Glomerular visceral epithelial cell (primary cell): ENCODE measurements around the gene ZBTB18.
"Not testable (repeated sequence)": the region's sequence is repeated elsewhere in the genome, so short reads cannot be mapped to it uniquely, and the experiment has no call there.

Experiments
- DNase-seq: peaks from one replicate; pipeline ENCODE4 v3.0.0-alpha.2; 2016; ENCODE audit errors: extremely low spot score

Gene ZBTB18

DNA sequence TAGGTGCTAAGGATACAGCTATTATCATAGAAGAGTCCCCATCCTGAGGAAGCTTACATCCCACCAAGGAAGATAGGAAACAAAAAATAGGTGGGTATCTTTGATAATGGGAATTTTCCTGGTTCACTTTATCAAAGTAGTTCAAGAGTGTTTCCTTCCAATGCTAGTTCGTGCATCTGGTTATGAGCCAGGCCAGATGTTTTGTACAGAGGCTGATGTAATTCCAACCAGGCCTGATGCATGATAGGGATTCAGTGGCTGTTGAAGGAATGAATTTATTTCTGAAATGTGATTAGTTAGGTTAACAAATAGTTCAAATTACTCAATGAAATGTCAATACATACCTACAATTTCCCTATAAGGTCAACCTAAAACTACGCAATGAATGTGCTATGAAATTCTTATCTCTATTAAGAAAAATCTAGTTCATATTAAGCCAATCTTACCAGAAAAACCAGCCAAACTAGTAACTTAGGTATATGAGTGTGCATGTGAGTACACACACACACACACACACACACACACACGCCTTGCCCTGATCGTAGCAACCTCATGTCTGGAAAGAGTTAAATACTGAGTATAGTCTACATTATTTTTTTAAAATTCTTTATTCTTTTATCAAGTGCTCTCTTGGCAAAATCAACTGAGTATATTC lies 9.5 kb upstream of the ZBTB18 start:
- no peak for DNase-seq

DNA sequence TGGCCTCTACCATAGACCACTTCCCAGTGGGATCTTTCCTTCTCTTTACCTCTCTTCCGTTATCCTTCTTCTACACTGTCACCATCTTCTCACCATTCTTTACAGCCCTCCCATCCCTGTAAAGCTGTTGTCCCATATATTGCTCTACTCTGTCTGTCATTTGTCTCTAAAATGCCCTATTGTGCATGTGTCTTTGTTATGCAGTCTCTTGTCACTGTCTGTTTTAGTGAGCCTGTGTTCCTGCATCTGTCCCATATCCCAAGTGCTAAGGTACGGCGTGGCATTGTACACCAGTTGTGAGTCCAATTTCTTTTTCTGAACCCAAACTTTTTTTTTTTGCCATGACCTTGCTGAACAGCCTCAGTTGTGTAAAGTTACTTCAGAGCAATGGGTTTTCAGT lies 8.8 kb upstream of the ZBTB18 start:
- DNase-seq, result no peak

DNA sequence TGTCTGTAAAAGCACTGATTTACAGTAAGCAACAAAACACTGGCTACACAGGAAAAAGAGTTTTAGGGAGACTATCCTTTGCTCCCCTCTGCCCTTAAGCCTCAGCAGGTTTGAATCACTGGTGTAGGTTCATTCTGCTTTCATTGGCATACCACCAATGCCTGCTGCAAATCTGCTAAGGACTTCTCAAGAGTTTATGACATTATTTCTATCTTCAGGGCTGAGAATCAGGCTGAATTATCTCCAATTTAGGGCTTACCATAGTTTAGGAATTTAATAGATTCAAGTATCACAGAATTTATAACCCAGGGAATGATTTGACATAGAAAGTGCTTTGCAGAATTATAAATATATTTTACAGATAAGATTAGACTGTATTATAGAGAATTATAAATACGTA lies 6.7 kb upstream of the ZBTB18 start:
- DNase-seq, result no peak

DNA sequence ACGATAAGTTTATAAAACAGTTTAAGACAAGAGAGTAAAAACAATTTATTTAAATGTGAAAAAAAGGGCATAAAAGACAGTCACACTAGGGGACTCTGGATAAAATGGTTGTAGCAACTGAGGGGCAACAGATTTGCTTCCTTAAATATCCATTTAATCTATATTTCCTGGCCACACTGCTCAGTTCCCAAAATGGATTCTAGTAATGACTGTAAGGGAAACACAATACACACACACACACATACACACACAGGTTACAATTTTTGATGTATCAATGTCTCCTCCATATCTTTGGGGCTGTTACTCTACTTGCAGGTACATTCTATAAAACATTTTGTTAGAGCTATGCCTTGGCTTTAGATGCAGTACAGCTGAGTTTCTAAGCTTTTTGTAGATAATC lies 4.8 kb upstream of the ZBTB18 start:
- DNase-seq, result not testable (repeated sequence)

DNA sequence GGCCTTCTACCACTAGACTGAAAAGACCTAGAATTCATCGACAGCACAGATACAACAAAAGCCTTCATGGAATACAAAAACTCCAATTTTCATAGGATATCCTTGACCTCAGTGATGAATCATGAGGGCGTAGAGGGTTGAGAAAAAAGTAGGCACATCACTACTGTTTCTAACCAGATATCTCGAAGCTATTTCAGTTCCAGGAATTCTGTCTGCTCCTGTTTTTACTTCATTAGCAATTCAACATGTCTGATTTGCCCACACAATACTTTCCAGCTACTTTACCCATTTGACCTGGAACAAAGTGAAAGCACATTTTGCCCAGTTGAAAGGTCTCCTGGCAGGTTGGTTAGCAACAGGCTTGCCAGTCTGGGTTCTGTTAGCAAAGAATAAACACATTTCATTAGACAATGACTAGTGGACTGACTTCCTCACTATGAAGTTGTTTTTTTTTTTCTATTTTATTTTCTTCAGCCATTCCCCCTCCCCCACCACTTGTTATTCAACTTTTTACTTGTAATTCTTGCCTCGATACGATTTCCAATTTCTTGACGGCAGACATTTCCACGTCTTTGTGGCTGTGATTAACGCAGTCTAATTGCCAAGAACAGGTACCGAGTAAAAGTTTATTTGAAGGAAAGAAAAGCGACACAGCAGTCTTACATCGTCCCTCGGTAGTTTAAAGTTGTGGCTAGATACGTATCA lies 4.0 kb upstream of the ZBTB18 start:
- DNase-seq, result peak; percentile 21

DNA sequence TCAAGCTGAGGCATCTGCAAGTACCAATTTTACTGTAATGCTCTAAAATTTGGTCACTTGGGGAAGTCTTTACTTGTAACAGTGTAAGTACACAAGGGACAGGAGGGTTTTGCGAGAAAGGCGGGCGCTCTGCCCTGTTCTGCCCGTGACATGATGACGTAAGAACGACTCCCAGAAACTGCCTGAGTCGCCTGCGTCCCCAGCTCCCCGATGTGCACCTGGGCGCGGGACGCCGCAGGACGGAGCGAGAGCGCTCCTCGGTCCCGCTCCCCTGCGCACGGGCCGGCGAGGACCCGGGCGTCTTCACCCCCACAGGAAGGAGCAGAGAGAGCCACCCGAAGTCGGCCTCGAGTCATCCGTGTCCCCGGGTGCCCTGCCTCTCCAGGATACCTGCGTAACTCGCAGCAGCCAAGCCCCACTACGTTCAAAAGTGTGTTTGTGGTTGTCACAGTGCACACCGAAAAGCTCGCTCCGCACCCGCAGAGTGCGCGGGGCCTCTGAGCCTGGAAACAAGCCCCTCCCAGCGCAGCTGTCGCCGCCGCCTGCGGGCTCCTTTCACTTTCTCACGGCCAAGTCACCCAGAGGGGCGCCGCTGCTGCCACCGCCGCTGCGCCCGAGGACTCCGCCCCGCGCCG lies 3.3 kb upstream of the ZBTB18 start:
- DNase-seq, result peak; percentile 50

DNA sequence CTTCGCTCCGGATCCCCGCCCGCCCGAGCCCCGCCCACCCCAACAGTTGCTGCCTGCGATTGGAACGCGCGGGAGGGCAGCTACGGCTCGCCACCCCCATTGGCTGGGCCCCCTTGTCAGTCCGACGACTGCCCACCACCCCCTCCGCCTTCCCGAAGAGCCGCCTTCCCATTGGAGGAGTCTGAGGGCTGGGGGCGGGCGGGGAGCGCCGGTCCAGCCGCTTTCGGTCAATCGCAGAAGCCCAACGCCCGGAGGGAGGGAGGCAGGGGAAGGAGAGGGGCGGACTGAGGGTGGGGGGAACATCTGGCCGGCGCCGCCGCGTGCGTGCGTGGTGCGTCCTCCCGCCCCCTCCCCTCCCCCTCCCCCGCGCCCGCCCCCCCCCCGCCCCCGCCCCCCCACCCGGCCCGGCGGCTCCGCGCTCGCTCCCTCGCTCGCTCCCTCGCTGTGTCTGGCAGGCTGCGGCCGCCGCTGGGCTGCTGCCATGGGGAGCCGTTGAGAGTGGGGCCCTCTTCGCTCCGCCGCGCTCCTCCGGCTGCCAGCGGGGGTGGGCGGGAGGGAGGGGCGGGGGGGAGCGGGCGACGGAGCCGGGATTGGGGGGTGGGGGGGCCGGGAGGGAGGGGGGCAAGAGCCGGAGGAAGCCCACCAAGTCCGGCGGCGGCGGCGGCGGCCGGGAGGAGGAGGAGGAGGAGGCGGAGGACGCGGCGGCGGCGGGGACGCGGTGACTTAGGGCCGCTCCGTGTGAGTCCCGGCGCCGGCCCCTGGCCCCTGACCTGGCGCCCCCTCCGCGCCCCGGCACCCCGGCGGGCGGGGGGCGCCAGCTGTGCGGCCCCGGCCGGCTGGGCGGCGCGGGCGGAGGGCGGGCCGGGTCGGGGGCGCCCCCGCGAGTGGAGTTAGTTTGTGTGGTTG lies 2.6 kb upstream of the ZBTB18 start:
- peak; percentile 100 for DNase-seq

DNA sequence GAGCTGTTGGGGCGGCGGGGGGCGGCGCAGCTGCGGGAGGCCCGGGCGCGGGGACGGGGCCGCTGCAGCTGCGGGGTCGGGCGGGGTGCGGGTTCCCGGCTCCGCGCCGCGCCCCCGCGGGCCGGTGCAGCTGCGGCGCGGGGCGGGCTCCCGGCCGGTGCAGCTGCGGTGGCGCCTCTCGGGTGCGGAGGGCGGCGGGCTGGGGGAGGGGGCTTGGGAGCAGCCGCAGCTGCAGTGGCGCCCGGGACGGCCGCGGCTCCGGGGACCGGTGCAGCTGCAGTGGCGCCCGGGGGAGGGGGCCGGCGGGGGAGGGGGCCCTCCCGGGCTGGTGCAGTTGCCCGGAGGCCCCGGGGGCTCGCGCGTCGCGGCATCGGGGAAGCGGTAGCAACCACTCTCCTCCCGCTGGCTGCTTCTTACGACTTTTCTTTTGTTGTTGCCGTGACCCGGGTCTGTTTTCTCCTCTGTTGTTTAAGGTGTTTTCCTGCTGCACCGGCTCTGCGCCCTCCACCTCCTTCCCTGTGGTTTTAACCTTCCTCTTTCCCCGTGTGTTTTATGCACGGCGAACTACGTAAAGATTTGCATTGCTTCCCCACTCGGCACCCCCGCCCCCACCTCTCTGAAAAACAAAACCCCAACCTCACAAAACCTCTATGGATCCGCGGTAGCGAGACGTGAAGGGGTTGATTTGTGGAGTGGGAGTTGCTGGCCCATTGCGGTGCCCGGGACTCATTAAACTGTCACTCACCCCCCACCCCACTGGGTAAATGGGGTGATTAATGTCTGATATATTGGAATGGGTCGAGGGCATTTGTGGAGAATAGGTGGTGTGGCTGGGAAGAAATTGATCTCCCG lies 1.7 kb upstream of the ZBTB18 start:
- DNase-seq, result peak; percentile 30

DNA sequence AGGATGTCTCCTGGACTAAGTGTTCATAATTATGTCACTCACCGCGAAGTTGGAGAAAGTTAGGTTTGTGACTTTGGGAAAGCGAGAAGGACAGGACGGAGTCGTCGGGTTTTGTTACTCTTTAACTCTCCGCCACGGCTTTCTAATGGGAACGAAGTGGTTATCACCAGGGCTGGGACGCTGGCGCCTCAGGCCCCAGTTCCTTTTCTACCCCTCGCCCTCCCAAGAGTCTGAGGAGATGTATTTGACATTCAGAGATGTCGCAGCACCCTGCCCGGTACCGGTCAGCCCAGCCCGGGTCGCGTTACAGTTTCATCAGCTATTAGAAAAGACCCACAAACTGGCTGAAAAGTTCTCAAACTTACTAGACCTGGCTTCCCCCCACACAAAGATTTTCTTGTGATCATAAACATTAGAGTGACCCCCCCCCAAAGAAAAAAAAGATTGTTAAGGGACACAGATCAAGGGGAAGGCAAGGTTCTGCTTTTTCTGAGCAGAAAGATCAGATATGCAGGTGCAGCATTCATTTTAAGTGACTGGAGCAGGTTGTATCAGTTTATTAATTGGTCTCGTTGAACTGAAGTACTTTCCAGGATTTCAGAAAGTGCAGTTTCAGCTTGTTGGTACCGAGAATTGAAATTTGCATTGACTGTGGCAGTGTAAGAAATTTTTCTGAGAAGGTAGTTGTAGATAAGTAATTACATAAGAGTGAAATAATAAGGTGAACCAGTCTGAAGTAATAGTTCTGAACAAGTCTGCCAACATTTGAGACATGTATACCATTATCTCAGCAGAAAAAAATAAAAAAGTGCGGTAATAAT lies 859 bp upstream of the ZBTB18 start:
- peak; percentile 20 for DNase-seq

DNA sequence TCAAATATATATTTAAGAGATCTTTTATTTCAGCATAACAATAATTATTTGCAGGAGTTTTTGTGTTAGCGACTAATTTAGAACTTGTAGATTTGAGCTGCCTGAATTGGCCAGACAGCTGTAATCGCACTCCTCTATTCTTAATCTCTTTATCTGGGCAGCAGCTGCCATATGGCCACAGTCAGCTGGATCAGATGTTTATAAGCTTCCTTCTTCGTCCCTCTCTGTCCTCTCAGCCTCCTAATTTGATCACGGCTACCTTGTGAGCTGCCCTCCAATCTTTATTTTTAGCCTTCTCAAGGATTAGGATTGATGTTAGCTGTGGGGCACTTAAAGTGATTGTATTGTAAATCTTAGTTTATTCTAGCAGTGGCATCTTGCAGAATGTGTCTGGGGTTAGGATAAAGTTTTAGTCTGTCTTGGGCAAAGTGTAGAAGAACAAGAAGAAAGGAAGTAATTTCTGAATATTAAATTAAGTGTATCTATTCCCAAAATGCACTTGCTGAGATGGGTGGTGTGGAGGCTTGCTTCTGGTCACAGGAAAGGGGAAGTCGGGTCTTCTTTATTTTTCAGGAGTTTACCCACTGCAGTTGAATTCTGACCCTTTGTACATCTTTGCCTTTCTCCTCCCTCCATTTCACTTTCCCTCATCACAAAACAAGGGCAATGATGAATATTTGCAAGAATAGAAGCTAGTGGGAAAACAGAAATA lies 1.1 kb downstream of the ZBTB18 start:
- no peak for DNase-seq

DNA sequence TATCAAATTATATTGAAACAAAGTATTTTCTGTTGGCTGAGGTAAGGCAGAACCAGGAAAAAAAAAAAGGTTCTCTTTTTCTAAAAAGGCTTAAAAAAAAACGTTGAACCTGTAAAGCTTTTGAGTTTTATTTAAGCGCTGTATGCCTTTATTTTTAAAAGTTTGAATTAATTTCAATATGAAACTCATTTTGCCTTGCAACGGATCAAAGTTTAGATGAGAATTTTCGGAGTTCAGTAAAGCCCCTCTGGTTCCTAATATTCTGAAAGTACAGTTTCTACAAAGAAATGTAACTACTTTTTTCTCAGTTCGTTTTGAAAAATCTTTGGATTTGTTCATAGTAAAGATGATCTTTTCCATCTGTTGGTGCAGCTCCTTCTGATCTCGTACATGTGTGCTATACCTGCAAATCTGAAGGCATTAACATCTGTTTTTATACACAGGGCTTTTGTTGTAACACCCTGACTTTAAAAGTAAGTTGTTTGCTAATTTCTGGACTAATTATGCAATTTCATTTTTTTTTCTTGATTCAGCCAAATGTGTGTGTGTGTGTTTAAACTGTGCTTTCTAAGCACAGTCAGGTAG lies 1.7 kb downstream of the ZBTB18 start:
- no peak for DNase-seq

DNA sequence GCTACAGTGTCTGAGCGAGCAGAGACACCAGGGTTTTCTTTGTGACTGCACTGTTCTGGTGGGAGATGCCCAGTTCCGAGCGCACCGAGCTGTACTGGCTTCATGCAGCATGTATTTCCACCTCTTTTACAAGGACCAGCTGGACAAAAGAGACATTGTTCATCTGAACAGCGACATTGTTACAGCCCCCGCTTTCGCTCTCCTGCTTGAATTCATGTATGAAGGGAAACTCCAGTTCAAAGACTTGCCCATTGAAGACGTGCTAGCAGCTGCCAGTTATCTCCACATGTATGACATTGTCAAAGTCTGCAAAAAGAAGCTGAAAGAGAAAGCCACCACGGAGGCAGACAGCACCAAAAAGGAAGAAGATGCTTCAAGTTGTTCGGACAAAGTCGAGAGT lies 2.7 kb downstream of the ZBTB18 start:
- no peak for DNase-seq

DNA sequence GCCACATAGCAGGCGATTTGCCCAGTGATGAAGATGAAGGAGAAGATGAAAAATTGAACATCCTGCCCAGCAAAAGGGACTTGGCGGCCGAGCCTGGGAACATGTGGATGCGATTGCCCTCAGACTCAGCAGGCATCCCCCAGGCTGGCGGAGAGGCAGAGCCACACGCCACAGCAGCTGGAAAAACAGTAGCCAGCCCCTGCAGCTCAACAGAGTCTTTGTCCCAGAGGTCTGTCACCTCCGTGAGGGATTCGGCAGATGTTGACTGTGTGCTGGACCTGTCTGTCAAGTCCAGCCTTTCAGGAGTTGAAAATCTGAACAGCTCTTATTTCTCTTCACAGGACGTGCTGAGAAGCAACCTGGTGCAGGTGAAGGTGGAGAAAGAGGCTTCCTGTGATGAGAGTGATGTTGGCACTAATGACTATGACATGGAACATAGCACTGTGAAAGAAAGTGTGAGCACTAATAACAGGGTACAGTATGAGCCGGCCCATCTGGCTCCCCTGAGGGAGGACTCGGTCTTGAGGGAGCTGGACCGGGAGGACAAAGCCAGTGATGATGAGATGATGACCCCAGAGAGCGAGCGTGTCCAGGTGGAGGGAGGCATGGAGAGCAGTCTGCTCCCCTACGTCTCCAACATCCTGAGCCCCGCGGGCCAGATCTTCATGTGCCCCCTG lies 3.3 kb downstream of the ZBTB18 start:
- no peak for DNase-seq

DNA sequence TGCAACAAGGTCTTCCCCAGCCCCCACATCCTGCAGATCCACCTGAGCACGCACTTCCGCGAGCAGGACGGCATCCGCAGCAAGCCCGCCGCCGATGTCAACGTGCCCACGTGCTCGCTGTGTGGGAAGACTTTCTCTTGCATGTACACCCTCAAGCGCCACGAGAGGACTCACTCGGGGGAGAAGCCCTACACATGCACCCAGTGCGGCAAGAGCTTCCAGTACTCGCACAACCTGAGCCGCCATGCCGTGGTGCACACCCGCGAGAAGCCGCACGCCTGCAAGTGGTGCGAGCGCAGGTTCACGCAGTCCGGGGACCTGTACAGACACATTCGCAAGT lies 3.8 kb downstream of the ZBTB18 start:
- DNase-seq, result no peak

DNA sequence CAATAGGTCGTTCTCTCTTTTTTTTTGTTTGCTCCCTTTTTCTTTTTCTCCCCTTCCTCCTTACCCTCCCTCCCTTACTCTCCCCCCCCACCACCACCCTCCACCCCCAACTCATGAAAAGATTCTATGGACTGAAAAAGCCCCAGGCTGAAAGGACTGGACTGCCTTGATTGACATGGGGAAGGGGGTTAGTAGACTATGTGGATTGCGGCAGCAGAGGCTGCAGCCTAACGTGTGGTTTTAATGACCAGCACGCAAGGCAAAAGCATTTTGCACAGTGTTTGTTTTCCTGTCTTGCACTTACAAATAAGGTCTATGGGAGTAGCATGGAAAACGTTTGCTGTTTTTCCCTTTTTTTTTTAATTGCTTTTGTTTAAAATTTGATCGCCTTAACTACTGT lies 5.5 kb downstream of the ZBTB18 start:
- DNase-seq, result no peak

DNA sequence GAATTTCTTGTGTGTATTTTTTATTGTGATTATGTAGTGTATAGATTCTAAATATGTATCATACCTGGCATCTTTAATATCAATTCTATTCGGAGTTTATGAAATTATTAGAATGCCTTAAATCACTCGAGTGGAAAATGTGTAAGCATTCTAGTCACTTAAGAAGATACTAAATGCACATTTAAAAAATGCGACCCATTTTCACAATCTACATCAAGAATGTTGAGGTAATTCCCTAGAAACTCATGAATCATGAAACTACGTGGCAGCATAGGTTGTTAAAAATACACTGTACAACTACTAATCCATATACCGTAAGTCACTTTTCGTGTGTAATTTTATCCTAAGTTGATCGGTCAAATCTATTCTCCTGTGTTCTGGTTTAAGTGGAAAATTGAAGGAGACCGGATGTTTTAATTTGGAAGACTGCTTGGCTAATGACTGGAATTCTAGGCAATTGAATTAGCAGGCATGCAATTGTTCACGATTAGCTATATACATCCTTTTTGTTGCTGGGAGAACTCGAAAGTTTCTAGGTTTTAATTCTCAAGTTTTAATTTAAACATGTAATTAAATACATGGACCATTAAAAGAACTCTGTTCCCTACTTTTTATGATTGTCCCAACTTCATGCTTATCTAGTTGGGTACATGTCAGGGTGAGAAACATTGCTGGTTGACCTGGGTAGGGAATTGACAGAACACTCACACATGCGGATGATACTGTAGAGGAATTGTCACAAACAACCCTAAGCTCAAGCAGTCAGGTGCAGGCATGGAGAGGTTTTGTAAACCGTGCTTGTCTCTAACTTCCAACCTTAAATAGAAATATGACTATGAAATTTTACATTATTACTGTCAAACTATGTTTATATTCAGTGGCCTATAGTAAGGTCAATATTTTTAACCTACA lies 6.6 kb downstream of the ZBTB18 start:
- no peak for DNase-seq

DNA sequence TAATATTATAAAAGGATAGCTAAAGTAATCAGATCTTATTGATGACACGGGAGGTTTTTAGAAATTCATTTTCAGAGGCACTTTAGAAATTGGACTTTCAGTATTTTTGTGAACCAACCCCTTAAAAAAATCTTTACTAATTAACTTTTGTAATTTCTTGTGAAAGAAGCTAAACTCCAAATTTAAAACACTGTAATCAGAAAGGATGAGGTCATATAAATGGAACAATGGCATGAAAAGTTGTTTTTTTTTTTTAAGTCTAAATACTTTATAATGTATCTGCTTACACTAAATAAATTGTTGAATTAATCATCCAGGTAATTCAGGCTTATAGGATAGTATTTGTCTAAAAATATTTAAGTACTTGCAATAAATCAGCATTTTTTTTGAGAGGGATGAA lies 9.0 kb downstream of the ZBTB18 start:
- DNase-seq, result no peak

DNA sequence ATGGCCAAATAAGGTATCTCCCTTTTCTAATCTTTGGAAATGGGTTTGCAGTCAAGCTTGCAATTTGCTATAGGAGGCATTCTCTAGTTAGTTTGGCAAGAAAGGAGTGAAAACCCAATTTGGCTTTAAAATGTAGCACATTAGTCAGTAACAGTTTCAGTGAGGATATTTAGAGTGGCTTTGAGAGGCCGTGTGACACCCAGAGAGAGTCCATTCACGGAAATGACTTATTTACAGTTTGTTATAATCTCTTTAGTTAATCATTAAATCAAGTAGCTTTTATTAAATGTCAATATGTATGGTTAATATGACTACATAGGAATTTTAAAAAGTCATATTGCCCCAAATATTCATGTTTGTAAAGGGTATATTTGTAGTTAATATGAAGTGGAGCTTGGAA lies 9.6 kb downstream of the ZBTB18 start:
- DNase-seq, result no peak
